GM10248 (cell line): Measurements from ENCODE around the gene TTC33.
"Not testable (repeated sequence)": the region's sequence is repeated elsewhere in the genome, so short reads cannot be mapped to it uniquely, and the experiment has no call there.

Source experiments
- CTCF ChIA-PET: fragments of 300-600 bp; sonication (Branson Sonifier 250); formaldehyde crosslinking; extraction: SDS; loops from one replicate; lab custom pipeline; 2021; ENCODE audit warnings: antibody characterized with exemption; lab: Yijun Ruan, JAX
- POLR2A ChIA-PET: fragments of 350-650 bp; sonication (Branson Sonifier 250); formaldehyde crosslinking; extraction: SDS; loops from one replicate; lab custom pipeline; 2020; ENCODE audit warnings: antibody characterized with exemption; lab: Yijun Ruan, JAX
- DNase-seq: peaks from one replicate; pipeline ENCODE4 v3.0.0; 2012; ENCODE audit errors: extremely low spot score
- TF ChIP-seq, protein P1 (sequence below): IDR thresholded peaks from 2 replicates; pipeline ENCODE4 v1.5.1; 2012; ENCODE audit warnings: mild to moderate bottlenecking, low read depth; ENCODE audit errors: extremely low read depth, missing control alignments, control extremely low read depth

The TTC33 gene

DNA sequence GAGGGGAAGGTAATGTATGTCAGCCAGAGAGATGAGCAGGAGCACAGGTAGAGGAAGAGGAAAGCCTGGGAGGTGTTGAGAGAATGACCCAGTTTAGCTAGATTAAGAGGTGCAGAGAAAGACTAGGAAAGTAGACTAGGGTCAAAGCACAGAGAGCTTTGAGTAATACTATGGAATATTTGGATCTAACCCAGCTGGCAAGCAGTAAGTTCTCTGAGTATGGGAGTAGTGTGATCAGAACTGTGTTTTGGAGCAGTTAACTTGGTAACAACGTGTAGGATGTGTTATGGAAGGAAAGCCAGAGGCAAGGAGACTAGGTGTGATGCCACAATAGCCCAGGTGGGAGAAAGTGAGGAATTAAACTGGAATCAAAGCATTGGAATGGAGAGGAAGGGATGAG is 160.9 kb downstream of the TTC33 start:
- TF ChIP-seq, protein P1, sequence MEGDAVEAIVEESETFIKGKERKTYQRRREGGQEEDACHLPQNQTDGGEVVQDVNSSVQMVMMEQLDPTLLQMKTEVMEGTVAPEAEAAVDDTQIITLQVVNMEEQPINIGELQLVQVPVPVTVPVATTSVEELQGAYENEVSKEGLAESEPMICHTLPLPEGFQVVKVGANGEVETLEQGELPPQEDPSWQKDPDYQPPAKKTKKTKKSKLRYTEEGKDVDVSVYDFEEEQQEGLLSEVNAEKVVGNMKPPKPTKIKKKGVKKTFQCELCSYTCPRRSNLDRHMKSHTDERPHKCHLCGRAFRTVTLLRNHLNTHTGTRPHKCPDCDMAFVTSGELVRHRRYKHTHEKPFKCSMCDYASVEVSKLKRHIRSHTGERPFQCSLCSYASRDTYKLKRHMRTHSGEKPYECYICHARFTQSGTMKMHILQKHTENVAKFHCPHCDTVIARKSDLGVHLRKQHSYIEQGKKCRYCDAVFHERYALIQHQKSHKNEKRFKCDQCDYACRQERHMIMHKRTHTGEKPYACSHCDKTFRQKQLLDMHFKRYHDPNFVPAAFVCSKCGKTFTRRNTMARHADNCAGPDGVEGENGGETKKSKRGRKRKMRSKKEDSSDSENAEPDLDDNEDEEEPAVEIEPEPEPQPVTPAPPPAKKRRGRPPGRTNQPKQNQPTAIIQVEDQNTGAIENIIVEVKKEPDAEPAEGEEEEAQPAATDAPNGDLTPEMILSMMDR: no peak

GRCh38 chr5:40591727-40592396 is 163.9 kb downstream of the TTC33 start:
- POLR2A ChIA-PET, DNase-seq, CTCF ChIA-PET: not testable (repeated sequence)

More for the DNA sequence above, 160.9 kb downstream of the TTC33 start:
- ChIA-PET POLR2A (no interaction called here), CTCF (interaction anchor here (1.3 to 1.7 kb wide), 2 partner anchors 15 to 19 kb away, joined by 4 read pairs; no protein-coding TSS in a partner anchor)
- DNase-seq: no peak

- DNase-seq: no peak
- TF ChIP-seq, protein P1: no peak
- ChIA-PET CTCF (interaction anchor here (1.4 kb wide), 1 partner anchor 19 kb away, joined by 3 read pairs; no protein-coding TSS in a partner anchor), POLR2A (no interaction called here)
These were observed 168.4 kb downstream of the TTC33 start for GRCh38 chr5:40587376-40587775.

- TF ChIP-seq, protein P1: no peak
- POLR2A ChIA-PET: no interaction called here
- CTCF ChIA-PET: interaction anchor here (1.4 kb wide), 1 partner anchor 21 kb away, joined by 3 read pairs; no protein-coding TSS in a partner anchor
- DNase-seq: no peak
These were observed 170.1 kb downstream of the TTC33 start for GRCh38 chr5:40585537-40586267.

DNA sequence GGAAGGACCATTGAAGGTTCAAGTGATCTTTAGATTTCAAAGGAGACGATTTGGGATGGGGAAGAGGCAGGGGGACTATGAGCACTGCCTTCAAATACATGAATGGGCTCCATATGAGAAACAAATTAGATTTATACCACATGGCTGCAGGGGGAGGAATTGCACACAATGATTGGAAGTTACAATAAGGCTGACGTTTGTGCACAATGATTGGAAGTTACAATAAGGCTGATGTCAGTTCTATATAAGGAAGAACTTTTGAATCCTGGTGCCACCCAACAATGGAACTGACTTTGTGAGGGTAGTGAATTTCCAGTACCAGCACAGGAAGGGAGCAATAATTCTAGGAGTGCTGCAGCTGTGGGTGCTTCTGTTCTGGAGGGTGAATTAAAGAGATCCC is 171.7 kb downstream of the TTC33 start:
- no peak for DNase-seq
- ChIA-PET POLR2A (no interaction called here), CTCF (no interaction called here)
- TF ChIP-seq, protein P1: no peak

DNA sequence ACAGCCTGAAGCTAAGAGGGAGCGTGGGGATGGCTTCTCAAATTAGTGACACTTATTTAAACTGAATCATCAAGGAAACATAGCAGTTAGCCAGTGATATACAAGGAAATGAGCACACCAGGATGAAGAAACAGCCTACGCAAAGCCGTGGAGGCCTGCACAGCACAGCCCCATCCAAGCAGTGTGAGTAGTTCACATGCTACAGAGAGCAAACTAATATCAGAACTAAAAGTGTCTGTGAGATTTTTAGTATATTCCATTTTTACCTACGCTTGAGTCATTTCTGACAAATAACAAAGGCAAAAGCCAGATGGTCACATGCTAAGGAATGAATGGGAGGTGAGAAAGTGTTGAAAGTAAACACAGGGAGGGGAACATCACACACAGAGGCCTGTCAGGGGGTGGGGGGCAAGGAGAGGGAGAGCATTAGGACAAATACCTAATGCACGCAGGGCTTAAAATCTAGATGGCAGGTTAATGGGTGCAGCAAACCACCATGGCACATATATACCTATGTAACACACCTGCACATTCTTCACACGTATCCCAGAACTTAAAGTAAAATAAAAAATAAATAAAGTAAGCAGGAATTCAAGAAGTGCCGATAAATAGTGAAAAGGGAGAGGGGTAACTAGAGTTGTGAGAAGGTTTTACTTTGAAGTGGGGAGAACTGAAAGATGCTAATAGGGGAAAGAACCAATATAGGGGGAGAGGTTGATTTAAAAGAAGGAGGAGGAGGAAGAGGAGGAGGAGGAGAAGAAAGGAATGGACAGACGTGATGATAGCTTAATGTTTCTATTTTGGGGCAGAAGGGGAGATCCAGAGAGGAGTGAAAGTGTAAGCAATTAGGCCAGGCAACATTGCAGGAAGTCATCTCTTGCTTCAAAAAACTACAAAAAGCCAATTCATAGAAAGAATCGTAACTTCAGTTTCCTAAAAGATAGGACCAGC is 177.0 kb downstream of the TTC33 start:
- TF ChIP-seq, protein P1: no peak
- ChIA-PET POLR2A (no interaction called here), CTCF (interaction anchor here (1.1 to 1.2 kb wide), 2 partner anchors 10 to 20 kb away, joined by 3 to 6 read pairs; no protein-coding TSS in a partner anchor)
- DNase-seq: no peak
